ENCODE results near the gene INPP5B.
A peak's percentile ranks its signal among the peaks of the same experiment; 100 is the strongest.

The INPP5B gene

DNA sequence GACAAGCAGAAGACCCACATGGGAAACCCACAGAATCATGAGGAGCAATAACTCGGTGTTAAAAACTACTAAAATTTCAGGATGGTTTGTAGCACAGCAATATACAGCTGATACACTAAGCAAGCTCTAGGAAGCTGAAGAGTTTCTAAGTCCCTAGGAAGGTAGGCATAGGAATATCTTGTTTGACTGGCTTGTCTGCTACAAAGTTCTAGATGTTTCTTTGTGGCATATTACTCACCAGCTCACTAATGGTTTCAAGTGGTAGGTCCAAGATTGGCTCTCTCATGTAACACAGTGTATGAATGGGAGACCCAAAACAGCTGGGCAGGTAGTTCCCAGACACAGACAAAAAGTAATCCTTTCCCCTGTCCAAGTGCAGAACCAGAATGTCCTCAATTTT, 74.2 kb downstream of the INPP5B start:
- no peak for DNase-seq (ENCODE audit: low read depth)

DNA sequence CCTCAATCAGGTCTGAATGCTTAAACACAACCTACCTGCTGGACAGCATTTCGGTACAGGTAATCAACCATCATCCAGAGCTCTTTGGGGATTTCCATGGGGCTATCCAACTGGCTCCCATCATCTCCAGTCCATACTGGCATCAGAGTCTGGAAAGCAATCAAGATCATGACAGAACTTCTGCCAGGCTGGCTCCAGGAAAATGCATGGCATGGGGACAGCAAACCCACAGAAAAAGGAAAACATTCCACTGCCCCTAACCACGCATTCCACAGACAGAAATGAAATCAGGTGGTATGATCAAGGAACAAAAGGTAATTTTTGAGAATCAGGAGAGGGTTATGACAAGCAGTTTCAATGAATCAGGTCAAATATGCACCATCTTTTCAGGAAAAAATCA, 78.4 kb downstream of the INPP5B start:
- DNase-seq (ENCODE audit: low read depth), result no peak

DNA sequence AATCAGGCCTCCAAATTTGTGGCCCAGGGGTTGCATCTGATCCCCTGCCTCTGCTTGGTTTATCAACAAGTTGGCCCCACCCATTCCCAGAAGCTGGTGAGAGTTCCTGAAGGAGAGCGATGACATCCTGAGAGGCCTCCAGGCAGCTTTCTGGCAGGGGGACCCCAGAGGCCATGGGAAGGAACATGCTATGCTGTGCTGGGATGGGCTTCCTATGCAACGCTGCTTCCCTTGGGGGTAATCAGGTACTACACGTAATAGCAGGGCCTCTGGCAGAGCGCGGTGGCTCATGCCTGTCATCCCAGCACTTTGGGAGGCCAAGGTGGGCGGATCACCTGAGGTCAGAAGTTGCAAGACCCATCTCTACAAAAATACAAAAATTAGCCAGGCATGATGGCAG, 79.1 kb downstream of the INPP5B start:
- no peak for DNase-seq (ENCODE audit: low read depth)

DNA sequence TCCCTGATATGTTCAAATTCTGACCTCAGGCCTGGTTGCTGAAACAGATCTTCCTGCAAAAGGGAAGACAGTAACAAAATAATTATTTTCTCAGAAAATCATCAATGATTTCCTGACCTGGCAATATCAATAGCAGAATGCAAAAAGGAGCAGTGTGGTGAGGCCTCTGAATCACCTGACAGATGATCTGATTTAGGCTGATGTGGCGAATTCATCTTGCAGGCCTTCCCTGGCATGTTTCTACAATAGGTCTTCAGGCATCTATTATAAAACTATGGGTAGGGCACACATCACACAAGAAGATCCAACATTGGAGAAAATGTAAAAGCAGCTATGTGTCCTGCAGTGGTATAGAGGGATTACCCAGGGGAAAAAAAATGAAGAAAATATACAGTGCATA, 80.4 kb downstream of the INPP5B start:
- DNase-seq (ENCODE audit: low read depth), result no peak

DNA sequence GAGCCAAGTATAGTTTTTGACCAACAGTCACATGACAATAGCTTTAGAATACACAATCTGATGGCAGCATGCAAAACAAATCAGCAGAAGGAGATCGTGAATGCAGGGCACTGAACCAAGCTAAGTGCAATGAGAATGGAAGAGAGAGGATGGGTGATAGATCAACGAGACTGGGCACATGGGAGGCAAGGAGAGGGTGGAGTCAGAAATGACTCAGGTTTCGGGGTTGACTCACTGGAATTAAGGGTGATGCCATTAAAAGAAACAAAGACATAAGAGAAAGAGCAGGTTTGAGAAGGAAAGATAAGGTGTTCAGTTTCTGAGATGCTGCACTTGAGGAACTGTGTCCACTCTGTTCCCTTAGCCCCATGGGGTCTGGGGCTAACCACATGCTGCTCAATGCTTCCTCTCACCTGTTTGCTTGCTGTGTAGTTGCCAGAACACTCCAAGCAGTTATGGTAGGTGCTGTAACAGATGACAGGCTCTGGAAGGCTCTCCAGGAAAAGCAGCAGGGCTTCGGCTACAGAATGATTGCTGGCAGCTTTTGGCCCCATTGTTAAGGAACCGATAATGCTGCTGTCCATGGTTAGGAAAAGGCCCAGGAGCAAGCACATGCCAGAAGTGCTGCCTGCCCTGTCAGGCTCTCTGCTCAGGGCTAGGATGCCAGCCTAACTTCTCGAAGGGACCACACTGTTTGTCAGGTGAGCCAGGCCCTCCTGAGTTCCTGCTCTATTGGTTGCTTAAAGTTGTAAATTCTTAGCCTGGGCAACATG, 81.3 kb downstream of the INPP5B start:
- DNase-seq (ENCODE audit: low read depth), result peak; percentile 49

DNA sequence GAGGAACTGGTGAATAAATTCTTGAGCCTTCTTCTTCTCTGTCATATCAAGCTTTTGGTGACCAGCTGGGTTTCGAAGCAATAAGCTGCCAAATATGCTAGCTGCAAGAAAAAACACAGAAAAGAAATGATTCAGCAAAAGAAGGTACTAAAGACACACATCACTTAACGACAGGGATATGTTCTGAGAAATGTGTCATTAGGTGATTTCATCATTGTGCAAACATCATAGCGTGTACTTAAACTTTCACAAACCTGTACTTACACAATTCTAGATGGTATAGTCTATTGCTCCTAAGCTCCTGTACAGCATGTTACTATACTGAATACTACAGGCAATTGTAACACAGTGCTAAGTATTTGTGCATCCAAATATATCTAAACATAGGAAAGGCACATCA, 84.5 kb downstream of the INPP5B start:
- peak; percentile 41 for DNase-seq (ENCODE audit: low read depth)

DNA sequence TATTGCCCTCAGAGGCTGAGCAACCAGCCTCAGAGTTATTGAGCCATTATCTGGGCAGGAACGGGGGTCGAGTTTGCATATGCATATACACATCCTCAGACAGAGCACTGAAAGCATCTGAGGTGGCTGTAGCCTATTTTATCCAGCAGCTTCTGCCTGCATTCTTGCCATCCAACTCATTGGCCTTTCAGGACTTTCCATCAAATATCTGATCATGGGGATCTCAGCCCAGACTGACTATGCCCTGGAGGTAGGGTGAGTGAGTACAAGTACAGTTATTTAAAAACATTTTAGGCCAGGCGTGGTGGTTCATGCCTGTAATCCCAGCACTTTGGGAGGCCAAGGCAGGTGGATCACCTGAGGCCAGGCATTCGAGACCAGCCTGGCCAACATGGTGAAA, 85.7 kb downstream of the INPP5B start:
- DNase-seq (ENCODE audit: low read depth), result no peak

DNA sequence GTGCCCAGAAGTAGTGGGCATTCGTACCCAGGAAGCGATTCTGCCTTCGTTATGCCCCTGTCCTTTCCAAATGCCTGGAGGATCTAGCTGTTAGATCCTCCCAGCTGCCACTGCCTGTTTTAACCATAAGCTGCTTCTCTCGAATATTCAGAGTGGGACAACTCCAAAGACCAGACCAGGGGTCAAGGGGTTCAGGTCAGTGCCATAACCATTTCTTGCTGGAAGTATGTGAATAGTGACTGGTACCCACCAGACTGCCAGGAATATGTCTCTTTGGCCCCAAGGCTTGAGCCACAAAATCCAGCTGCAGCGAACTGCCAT, 86.5 kb downstream of the INPP5B start:
- DNase-seq (ENCODE audit: low read depth), result no peak

DNA sequence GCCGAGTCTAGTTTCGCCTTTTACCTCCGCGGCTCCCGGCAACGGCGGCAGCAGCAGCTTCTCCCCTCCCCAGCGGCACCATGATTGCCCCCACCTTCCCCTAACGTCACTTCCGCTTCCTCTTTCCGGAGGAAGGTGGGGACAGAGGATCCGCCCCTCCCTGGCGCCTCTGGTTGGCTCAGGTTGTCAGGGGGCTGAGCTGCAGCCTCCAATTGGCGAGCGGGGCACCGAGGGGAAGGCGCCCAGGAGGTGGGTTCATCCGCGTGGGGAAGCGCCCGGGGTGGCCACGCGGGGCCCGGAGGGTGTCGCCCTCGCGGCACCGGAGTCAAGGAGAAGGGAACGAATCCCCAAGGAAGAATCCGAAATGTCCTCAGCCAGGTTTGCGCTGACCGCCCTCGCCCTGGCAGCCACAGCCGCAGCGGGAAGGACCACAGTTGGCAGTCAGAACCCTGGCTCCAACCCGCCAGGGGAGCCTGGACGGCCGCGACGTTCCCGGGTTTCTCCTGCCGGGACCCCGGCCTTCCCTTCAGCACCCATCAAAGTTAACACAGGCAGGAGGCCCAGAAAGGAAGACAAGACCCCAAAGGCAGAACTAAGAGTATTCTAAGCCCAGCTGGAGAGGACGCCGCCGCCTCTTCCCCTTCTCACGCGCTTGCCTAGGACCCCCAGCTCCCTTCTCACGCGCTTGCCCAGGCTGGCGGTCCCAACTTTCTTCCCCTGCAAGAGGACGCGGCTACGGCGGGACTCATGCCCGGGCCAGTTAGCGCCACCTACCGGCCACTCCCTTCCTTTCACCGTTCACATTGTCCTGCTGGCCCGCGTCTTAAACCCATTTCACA, 87.1 kb downstream of the INPP5B start, which contains the start of gene MTF1:
Gene MTF1, minus strand, starts transcription at position 86 of the 839 bp plus-strand sequence. CDS start 1,934 bp downstream, outside the sequence.
- peak; percentile 96 for DNase-seq (ENCODE audit: low read depth)

DNA sequence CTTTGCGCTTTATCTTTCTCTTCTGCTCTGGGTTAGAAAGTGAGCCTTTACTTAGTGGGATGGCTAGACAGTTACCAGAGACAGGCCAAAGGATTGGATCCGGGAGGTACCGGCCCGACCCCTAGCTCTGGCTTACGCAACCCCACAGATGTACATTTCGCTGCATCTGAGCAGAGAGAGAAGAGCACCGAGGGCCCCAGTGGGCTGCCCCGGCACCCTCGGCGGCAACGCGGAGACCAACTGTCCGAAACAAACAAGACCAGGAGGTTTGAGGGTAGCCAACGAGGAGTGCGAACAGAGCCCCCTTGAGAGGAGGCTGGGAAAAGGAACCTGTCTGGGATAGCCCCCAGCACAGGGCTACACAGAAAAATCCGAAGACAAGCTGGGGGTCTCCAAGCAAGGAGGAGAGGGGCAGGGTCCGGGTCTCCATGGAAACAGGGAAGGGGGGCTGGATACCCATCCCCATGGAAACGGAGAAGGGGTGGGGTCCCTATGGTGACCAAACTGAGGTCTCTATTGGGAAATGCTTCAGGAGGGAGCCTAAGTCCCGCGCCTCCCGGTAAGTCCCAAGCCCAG, 87.8 kb downstream of the INPP5B start:
- DNase-seq (ENCODE audit: low read depth), result peak; percentile 70

DNA sequence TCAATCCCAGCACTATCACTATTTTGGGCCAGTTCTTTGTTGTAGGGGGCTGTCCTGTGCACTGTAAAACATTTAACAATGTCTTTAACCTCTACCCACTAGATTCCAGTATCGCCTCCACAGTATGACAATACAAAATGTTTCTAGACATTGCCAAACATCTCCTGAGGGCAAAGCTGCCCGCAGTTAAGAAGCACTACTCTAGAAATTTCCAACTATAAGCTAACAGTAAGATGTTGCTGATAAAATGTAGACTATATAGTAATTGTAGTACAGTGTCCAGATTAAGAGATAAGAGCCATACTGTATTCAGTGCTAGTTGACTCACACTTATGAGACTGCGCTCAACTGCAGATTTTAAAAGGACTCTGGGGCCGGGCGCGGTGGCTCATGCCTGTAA, 92.4 kb downstream of the INPP5B start:
- no peak for DNase-seq (ENCODE audit: low read depth)

DNA sequence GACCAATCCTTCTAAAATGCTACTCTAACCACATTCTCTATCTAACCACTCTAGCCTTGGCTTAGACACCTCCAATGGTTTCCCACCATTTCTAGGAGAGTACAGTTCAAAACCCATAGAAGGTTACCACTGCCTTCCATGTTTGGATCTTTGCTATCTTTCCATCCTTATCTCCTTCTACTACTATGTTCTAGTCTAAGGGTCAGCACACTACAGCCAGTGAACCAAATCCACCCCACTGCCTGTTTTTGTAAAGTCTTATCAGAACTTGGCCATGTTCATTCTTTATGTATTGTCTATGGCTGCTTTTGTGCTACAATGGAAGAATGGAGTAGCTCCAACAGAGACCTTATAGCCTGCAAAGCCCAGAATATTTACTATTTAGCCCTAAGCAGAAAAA, 93.7 kb downstream of the INPP5B start:
- no peak for DNase-seq (ENCODE audit: low read depth)

DNA sequence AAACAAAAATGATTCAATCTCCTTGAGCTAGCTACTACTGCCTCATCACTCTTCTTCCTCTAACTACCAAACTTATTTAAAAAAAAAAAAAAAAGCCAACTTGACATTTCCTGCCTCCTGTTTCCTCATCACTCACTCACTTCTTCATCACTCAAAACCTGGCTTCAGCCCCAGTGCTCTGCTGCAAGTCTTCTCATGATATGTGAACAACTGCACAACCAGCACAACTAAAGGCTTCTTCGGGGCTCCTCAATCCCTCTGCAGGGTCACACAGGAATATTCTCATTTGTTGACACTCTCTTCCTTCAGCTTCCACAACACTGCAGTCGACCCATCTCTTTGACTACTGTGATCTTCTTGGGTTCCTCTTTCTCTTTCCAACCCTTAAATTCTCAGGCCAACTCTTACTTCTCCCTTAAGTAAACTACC, 95.1 kb downstream of the INPP5B start:
- no peak for DNase-seq (ENCODE audit: low read depth)

DNA sequence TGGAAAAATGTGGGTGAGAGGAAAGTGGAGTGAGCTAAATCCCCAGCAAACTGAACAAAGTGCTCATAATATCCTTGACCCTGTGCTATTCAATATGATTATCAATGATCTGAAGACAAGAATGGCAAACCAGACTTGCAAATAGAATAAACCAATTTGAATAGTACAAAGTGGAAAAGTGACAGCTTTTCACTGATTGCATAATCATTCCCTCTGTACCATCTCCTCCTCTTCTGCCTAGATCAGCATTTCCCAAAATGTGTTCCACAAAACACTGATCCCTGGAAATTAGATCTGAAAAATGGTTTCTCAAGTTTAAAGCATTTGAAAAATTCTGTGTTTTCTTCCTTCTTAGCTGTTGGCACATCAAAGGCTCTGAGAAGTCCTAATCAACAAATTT, 95.6 kb downstream of the INPP5B start:
- no peak for DNase-seq (ENCODE audit: low read depth)

DNA sequence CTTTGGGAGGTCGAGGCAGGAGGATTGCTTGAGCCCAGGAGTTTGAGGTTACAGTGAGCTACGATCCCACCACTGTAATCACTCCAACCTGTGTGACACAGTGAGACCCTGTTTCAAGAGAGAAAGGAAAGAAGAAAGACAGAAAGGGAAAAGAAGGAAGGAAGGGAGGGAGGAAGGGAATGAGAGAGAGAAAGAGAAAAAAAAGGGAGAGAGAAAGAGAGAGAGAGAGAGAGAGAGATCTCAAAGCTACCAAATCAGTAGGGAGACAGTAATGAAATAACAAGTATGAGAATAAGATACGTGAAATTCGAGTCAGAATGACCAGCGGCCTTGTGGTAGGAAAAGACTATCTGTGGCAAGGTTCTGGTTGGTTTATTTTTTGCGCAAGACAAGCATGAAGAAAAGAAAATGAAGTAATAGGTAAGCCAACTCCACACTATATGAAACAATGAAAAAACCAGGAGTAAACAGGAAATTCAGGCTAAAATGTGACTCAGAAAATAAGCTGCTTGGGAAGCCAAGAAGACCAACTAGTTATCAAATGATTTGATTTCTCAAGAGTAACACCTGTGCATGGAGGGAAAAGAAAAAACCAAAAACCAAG, 96.4 kb downstream of the INPP5B start:
- peak; percentile 81 for DNase-seq (ENCODE audit: low read depth)

DNA sequence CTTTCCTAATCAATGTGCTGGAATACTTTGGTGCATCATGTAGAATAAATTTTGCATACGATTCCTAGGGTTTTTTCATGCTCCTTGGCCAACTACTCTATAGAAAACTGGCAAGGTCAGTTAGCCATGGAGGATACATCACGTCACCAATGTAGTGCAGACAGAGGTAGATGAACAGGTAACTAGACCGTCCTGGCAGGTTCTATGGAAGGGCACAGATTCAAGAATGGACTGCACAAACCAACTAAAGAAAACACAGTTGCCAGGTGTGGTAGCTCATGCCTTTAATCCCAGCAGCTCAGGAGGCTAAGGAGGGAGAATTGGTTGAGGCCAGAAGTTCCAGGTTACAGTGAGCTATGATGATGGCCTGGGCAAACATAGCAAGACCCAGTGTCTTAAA, 97.4 kb downstream of the INPP5B start:
- DNase-seq (ENCODE audit: low read depth), result no peak

DNA sequence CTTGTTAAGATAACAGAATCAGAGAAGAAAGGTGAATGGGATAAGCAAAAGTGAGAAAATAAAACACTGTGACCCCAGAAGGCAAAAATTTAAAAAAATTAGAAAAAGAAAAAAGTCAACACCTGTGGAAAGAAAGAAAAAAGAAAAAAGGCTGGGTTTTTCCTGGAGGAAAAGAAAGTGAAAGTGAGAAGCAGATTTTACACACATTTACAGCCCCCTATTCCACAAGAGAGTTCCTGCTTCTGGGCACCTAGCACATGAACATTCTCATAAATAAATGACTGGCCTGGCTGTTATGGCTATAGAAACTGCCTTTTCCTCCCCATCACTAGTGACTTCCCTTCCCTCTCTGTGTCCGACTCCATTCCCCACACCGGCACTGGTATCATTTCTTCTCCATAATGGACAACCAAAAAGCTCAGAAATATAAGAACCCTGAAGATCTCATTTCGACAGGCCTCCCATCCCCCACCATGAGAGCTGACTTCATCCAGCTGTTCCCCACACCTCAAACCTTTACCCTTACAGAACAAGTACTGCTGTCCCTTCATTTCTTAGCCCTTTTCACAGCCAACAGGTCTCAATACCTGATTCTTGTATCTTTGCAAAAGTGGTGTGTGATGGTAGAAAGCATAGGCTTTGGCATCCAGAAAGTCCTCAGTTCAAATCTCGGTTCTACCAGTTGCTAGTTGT, 100.1 kb downstream of the INPP5B start:
- DNase-seq (ENCODE audit: low read depth), result no peak

DNA sequence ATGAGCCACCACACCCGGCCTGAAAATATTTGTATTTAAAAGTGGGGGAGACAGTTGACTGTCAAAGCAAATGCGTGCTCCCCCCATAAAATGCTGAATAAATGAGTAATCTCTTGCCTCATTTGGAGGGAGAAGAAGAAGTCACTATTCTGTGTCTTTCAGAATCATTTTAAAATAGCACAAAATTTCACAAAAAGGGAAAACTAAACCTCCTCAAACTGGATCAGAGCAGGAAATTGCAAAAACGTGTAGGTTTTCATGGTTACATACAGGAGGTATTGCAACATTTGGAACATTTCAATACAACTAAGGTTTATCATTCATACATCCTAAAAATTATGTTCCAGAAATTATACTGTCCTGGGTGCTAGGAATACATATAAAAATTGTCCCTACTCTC, 101.1 kb downstream of the INPP5B start:
- DNase-seq (ENCODE audit: low read depth), result no peak

DNA sequence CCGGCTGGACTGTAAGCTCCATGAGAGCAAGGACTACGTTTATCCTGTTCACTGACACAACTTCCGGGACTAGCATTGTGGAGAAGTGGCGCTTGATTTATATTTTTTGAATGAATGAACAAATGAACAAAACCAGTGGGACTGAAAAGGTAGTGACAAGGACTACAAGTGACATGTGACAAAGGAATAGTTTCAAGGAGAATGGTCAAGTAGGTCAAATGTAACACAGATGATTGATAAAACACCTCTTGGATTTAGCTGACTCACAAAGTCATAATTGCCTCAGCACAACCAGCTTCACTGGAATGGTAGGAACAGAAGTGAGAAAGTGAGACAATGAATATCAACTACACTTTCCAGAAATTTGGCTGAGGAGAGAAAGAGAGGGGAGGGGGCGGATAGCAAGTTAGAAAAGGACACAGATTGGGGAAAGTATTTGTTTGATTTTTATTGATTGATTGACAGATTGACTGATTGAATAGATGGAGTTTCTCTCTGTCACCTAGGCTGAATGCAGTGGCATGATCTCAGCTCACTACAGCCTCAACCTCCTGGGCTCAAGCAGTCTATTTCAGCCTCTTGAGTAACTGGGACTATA, 101.7 kb downstream of the INPP5B start:
- no peak for DNase-seq (ENCODE audit: low read depth)

DNA sequence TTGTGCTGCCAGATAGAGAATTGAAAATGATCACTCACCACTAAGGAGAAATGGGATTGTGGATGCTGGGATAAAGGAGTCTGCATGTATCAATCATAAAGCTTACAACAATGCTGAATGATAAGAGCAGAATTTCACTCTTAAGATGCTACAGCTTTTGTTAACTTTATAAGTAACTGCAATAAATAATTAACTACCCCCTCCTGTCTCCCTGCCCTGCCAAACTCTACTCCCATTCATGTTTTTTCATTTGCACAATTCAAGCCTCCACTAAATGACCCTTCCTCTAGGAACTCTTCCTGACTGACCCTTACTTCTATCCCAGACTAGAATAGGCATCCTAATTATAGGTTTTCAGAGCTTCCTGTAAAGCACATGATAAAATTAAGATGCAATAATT, 102.3 kb downstream of the INPP5B start:
- no peak for DNase-seq (ENCODE audit: low read depth)

DNA sequence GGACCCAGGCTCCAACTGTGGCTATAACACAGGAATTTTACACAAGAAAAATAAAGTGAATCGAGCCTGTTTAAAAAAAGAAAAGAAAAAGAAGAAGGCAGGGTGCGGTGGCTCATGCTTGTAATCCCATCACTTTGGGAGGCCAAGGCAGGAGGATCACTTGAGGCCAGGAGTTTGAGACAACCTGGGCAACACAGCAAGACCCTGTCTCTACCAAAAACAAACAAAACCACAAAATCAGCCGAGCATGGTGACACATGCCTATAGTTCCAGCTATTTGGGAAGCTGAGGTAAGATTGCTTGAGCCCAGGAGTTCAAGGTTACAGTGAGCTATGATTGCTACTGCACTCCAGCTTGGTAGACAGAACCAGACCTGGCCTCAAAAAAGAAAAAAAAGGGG, 105.2 kb downstream of the INPP5B start:
- no peak for DNase-seq (ENCODE audit: low read depth)

DNA sequence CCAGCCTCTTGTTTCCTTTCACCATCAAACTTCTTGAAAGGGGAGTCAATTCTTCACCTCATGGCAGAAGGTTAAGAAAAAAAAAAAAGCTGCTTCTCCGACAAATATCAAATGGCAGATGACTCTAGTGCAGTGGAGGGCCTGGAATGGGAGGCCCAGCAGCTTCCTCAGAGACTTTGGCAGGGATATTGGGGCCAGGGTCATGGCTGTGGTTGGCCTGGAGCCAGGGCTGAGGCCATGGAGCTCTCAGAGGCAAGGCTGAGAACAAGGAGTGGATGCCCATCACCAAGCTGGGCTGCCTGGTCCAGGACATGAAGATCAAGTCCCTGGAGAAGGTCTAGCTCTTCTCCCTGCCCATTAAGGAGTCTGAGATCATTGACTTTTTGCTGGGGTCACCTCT, 106.1 kb downstream of the INPP5B start:
- no peak for DNase-seq (ENCODE audit: low read depth)
